ENCODE data around the gene CCNG1. TPM values are rescaled to one million over a fixed set of nuclear protein-coding genes. Genes with fewer than 3 reads are reported as not detected.

CCNG1 gene, protein sequence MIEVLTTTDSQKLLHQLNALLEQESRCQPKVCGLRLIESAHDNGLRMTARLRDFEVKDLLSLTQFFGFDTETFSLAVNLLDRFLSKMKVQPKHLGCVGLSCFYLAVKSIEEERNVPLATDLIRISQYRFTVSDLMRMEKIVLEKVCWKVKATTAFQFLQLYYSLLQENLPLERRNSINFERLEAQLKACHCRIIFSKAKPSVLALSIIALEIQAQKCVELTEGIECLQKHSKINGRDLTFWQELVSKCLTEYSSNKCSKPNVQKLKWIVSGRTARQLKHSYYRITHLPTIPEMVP
- 46.7 and 153 TPM in 2 replicates for total RNA-seq (2011; cell fraction: chromatin; rRNA removed; ENCODE audit: low replicate concordance)
- total RNA-seq (2011; cell fraction: nucleolus; rRNA removed) = 21.3 and 35.3 TPM in 2 replicates
- total RNA-seq (2011; cell fraction: nucleoplasm; rRNA removed) = 54.8 and 92.8 TPM in 2 replicates
- total RNA-seq (2014; rRNA removed) (121 and 122 TPM in 2 replicates), total RNA-seq (2014; rRNA removed; fragmentation: Illumina TruSeq; extraction: Trizol) (245 and 271 TPM in 2 replicates), total RNA-seq (2015; rRNA removed; fragmentation: Illumina TruSeq; extraction: Trizol) (238 and 259 TPM in 2 replicates), total RNA-seq (2021) (180 and 184 TPM in 2 replicates), polyA plus RNA-seq (2011; rRNA removed) (293 and 356 TPM in 2 replicates), polyA plus RNA-seq (2014; fragmentation: Illumina TruSeq; extraction: Trizol) (184 and 217 TPM in 2 replicates), polyA plus RNA-seq (2014; fragmentation: Nextera tagmentation; extraction: Ambion mirVana) (100 to 1,000 TPM; 254 to 290 TPM), polyA plus RNA-seq (2014; rRNA removed) (101 and 121 TPM in 2 replicates), polyA minus RNA-seq (2011; rRNA and poly(A)+ RNA removed) (286 and 479 TPM in 2 replicates), Bru-seq, nascent RNA (percentile 97 among the genes with signal in this experiment), BruChase-seq, experiment 1, labeled RNA remaining after a 2-hour chase (percentile 94 among the genes with signal in this experiment), BruChase-seq, experiment 2, labeled RNA remaining after a 6-hour chase (percentile 96 among the genes with signal in this experiment)
- 37.8 and 116 TPM in 2 replicates for polyA plus RNA-seq (2011; cell fraction: cytosol; rRNA removed)
- polyA plus RNA-seq (2011; cell fraction: nucleus; rRNA removed) = 94.3 and 254 TPM in 2 replicates
- polyA plus RNA-seq (2012) = 171 and 344 TPM in 2 replicates
- 124 and 144 TPM in 2 replicates for polyA minus RNA-seq (2011; cell fraction: cytosol; rRNA and poly(A)+ RNA removed)
- 29.1 and 78.5 TPM in 2 replicates for polyA minus RNA-seq (2011; cell fraction: nucleus; rRNA and poly(A)+ RNA removed)
- long read RNA-seq, experiment 1, transcript CCNG1-201 (7 exons, 2,458 nt) = major isoform, 601 of 935 reads
- long read RNA-seq, experiment 1, transcript CCNG1-202 (8 exons, 2,366 nt) = minor isoform, 193 of 935 reads
- long read RNA-seq, experiment 1, partial matches to known transcripts = 37 of 935 reads
- long read RNA-seq, experiment 1, other reads (novel, unspliced or antisense) = 101 of 935 reads
- long read RNA-seq, experiment 2, transcript CCNG1-201 (7 exons, 2,458 nt) = major isoform, 24 of 113 reads
- long read RNA-seq, experiment 2, partial matches to known transcripts = 15 of 113 reads
- long read RNA-seq, experiment 2, other reads (novel, unspliced or antisense) = 74 of 113 reads
- long read RNA-seq, experiment 3, transcript CCNG1-202 (8 exons, 2,366 nt) = minor isoform, 40 of 196 reads
- long read RNA-seq, experiment 3, transcript CCNG1-201 (7 exons, 2,458 nt) = major isoform, 124 of 196 reads
- long read RNA-seq, experiment 3, partial matches to known transcripts = 17 of 196 reads
- long read RNA-seq, experiment 3, other reads (novel, unspliced or antisense) = 14 of 196 reads

DNA sequence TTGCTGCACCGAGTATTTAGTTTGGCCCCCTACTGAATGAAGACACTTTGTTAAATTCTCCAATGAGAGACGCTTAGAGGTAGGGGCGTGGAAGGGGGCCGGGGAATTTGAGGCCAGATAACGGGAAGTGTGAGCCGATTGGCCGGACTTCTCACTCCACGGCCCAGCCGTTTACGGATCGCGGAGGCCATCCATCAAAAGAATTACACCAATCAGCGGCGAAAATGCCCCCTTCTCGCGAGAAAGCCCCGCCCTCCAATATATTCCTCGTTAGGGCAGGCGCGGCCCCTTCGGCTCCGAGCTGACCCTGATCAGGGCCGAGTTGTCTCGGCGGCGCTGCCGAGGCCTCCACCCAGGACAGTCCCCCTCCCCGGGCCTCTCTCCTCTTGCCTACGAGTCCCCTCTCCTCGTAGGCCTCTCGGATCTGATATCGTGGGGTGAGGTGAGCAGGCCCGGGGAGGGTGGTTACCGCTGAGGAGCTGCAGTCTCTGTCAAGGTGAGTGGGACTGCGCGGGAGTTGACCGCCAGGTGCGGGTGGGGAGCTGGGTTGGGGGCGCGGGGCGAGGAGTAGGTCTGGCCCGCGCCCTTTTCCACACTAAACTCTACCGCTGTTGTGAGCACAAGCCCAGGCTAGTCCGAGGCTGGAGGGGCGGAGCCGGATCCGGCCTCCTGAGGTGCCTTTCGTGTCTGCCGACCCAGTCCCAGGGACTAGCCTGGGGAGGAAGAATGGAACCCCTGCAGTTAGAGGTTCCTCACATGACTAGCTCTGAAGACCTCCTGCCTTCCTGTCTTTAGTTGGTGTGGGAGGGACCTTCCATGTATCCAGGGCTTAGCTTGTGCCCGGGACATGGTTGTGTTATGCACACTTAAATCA lies at the start of gene CCNG1:
Gene CCNG1 (plus strand): TSS at position 287 of the 874 bp plus-strand sequence. CDS start 1,662 bp downstream, outside the sequence.
- Histone ChIP-seq H3K27me3 (ENCODE audit: control insufficient read depth in 2 of 2, insufficient read depth in 2 of 2, low read length in 2 of 2) (no peaks in the 10 kb centered on the region), H3K9me1 (ENCODE audit: control insufficient read depth, insufficient read depth, low read length) (no peaks in the 10 kb centered on the region), H4K20me1 (replicated peaks; ENCODE audit: control insufficient read depth, insufficient read depth, low read length) (peaks cover 12% of the 10 kb centered on the region), H3K36me3 (ENCODE audit: control insufficient read depth, insufficient read depth, low read length) (peaks cover 36% of the 10 kb centered on the region), H3K4me2 (ENCODE audit: insufficient read depth, low read length) (peak within 1 kb of the TSS; percentile 86), H3K9ac (ENCODE audit: insufficient read depth in 1 of 2, low read depth in 2 of 2, low read length in 2 of 2) (peak within 1 kb of the TSS; percentile 84 to 96), H3K4me3 (peak within 1 kb of the TSS; percentile 71), H2AFZ (ENCODE audit: low read depth, low read length) (peak within 1 kb of the TSS; percentile 56), H3K9me3 (replicated peaks; ENCODE audit: control insufficient read depth, insufficient read depth, low read depth, low read length) (no peaks in the 10 kb centered on the region), H3K79me2 (ENCODE audit: control insufficient read depth, insufficient read depth, low read length) (peaks cover 71% of the 10 kb centered on the region), H3K4me1 (replicated peaks in 1 of 2; ENCODE audit: control insufficient read depth in 2 of 2, insufficient read depth in 2 of 2, low read length in 2 of 2) (peaks cover 3 to 33% of the 10 kb centered on the region in 2 experiments; a peak in 4 of 5 replicates), H3K27ac (ENCODE audit: extremely low read depth, low read depth, low read length) (peak within 1 kb of the TSS; percentile 80)
- ATAC-seq (peak; percentile 84), FAIRE-seq (peak; percentile 97), DNase-seq (ENCODE audit: extremely low read depth in 1 of 4, low spot score in 3 of 4) (peak; percentile 89 to 98 (median 94))
- no TSS peak for BruUV-seq (replicated peaks)
- under 1% methylated on average over 48 of the region's 51 CpGs for WGBS (ENCODE audit: insufficient coverage, low coverage, missing lambda C conversion rate)
- POLR2A ChIA-PET = interaction anchor here (0.5 to 9.0 kb wide), 9 partner anchors 10 to 1722 kb away, joined by 3 to 126 read pairs (median 3); partner anchors contain the start of genes HMMR and NUDCD2
- intact Hi-C loops (cut with micrococcal nuclease) = loop anchor here (1.0 to 5.0 kb wide), 3 partner anchors 22 to 920 kb away; no protein-coding TSS in a partner anchor
- in situ Hi-C loops (cut with MboI) = no loop called here
- CTCF ChIA-PET (ENCODE audit: low intra/inter-chr PET ratio) = interaction anchor here (1.2 kb wide), 1 partner anchor 14 kb away, joined by 3 read pairs; no protein-coding TSS in a partner anchor
- no peak for TF ChIP-seq ZNF830 (CRISPR knock-in tag; IDR thresholded peaks at IDR 0.05)
- peak; percentile 43; the same call in 1 of the 2 replicates for TF ChIP-seq TOE1 (IDR thresholded peaks at IDR 0.05; ENCODE audit: borderline replicate concordance)
- TF ChIP-seq TOE1 (CRISPR knock-in tag; IDR thresholded peaks at IDR 0.05; ENCODE audit: borderline replicate concordance, low read depth) = no peak
- TF ChIP-seq, protein P1, sequence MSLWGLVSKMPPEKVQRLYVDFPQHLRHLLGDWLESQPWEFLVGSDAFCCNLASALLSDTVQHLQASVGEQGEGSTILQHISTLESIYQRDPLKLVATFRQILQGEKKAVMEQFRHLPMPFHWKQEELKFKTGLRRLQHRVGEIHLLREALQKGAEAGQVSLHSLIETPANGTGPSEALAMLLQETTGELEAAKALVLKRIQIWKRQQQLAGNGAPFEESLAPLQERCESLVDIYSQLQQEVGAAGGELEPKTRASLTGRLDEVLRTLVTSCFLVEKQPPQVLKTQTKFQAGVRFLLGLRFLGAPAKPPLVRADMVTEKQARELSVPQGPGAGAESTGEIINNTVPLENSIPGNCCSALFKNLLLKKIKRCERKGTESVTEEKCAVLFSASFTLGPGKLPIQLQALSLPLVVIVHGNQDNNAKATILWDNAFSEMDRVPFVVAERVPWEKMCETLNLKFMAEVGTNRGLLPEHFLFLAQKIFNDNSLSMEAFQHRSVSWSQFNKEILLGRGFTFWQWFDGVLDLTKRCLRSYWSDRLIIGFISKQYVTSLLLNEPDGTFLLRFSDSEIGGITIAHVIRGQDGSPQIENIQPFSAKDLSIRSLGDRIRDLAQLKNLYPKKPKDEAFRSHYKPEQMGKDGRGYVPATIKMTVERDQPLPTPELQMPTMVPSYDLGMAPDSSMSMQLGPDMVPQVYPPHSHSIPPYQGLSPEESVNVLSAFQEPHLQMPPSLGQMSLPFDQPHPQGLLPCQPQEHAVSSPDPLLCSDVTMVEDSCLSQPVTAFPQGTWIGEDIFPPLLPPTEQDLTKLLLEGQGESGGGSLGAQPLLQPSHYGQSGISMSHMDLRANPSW (CRISPR knock-in tag; IDR thresholded peaks at IDR 0.05) = no peak
- TF ChIP-seq RB1 (IDR thresholded peaks at IDR 0.05; ENCODE audit: low read depth) = peak; percentile 72; the same call in 1 of the 2 replicates
- TF ChIP-seq TAF7 (tag; IDR thresholded peaks at IDR 0.05) = peak; percentile 81
- TF ChIP-seq, protein P2, sequence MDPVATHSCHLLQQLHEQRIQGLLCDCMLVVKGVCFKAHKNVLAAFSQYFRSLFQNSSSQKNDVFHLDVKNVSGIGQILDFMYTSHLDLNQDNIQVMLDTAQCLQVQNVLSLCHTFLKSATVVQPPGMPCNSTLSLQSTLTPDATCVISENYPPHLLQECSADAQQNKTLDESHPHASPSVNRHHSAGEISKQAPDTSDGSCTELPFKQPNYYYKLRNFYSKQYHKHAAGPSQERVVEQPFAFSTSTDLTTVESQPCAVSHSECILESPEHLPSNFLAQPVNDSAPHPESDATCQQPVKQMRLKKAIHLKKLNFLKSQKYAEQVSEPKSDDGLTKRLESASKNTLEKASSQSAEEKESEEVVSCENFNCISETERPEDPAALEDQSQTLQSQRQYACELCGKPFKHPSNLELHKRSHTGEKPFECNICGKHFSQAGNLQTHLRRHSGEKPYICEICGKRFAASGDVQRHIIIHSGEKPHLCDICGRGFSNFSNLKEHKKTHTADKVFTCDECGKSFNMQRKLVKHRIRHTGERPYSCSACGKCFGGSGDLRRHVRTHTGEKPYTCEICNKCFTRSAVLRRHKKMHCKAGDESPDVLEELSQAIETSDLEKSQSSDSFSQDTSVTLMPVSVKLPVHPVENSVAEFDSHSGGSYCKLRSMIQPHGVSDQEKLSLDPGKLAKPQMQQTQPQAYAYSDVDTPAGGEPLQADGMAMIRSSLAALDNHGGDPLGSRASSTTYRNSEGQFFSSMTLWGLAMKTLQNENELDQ (CRISPR knock-in tag; IDR thresholded peaks at IDR 0.05; ENCODE audit: borderline replicate concordance) = no peak
- no peak for TF ChIP-seq KAT8 (IDR thresholded peaks at IDR 0.05; ENCODE audit: low read depth)
